Amygdala (tissue), 56 donors: ENCODE measurements around the gene WDR33.

Experiments
- DNase-seq, 56 donors: peaks; one replicate each; lab custom pipeline; 2025; lab: John Stamatoyannopoulos, UW

WDR33 gene

GRCh38 chr2:127700527-127701192 lies 110.3 kb downstream of the WDR33 start:
- peak in 13 of 56 donors; percentile 9 to 44 (median 28) for DNase-seq

- no peak for DNase-seq
Measured at GRCh38 chr2:127698553-127699355, 112.2 kb downstream of the WDR33 start.

- DNase-seq: no peak
Measured at GRCh38 chr2:127697482-127698180, 113.3 kb downstream of the WDR33 start.

- DNase-seq: peak in 31 of 56 donors; percentile 9 to 79 (median 45)
Measured at GRCh38 chr2:127695491-127696472, 115.2 kb downstream of the WDR33 start.

GRCh38 chr2:127694986-127695385 lies 116.0 kb downstream of the WDR33 start:
- DNase-seq: no peak

GRCh38 chr2:127690696-127691095 lies 120.3 kb downstream of the WDR33 start:
- no peak for DNase-seq

- DNase-seq: no peak
Measured at GRCh38 chr2:127688405-127688804, 122.6 kb downstream of the WDR33 start.

- DNase-seq: no peak
Measured at GRCh38 chr2:127685410-127686080, 125.4 kb downstream of the WDR33 start.

- no peak for DNase-seq
Measured at GRCh38 chr2:127683757-127684156, 127.2 kb downstream of the WDR33 start.

GRCh38 chr2:127683056-127683455 lies 127.9 kb downstream of the WDR33 start:
- no peak for DNase-seq

- DNase-seq: no peak
Measured at GRCh38 chr2:127681976-127682857, 128.8 kb downstream of the WDR33 start.

- DNase-seq: peak in 4 of 56 donors; percentile 26 to 28 (median 28)
Measured at GRCh38 chr2:127681288-127681804, 129.6 kb downstream of the WDR33 start.

GRCh38 chr2:127680706-127681287 lies 130.2 kb downstream of the WDR33 start:
- no peak for DNase-seq

GRCh38 chr2:127679680-127680361 lies 131.2 kb downstream of the WDR33 start:
- no peak for DNase-seq

- no peak for DNase-seq
Measured at GRCh38 chr2:127678991-127679390, 132.0 kb downstream of the WDR33 start.

- DNase-seq: no peak
Measured at GRCh38 chr2:127678531-127678930, 132.4 kb downstream of the WDR33 start.

- no peak for DNase-seq
Measured at GRCh38 chr2:127676906-127677305, 134.1 kb downstream of the WDR33 start.
